Measurements from ENCODE around the gene PWWP2B.

DNA sequence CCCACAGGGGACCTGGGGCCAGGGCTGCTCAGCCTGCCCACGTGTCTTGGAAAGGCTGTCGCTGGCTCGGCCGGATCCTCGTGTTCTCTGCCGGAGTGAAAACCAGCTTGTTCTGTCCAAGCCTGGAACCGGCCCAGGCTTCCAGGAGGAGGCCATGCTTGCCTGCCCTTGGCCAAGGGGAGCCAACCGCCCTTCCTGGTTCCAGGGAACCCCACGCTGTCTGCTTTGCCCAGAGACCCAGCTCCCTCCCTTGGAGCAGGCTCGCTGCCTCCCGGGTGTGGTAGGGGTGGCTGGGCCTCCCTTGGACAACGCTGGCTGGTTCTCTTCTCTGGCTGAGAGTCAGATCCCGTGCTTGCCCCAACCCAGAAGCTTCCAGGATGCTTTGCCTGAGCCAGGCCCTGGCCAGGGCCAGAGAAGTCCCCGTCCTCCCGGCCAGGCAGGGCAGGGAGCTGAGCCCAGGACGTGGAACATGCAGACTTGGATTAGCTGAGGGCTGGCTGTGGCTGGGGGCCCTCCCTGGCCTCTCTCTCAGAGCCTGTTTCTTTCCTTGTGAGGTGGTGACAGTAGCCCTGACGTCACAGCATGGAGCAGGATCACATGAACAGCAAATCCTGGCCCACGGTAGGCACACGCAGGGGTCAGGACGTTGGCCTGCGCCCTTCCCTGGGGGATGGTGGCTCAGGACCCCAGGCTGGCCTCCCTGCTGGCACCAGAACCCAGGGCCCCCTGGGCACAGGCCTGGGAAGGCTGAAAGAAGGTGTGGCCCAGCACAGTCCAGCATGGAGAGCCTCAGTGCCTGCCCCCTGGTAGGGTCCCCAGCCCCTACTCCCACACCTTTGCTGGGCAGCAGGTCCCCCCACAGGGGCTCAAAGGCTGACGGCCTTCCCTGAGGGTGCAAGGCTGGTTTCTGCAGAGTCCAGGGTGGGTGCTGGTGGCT is 67.5 kb downstream of the PWWP2B start:
- TF ChIP-seq, protein P1, sequence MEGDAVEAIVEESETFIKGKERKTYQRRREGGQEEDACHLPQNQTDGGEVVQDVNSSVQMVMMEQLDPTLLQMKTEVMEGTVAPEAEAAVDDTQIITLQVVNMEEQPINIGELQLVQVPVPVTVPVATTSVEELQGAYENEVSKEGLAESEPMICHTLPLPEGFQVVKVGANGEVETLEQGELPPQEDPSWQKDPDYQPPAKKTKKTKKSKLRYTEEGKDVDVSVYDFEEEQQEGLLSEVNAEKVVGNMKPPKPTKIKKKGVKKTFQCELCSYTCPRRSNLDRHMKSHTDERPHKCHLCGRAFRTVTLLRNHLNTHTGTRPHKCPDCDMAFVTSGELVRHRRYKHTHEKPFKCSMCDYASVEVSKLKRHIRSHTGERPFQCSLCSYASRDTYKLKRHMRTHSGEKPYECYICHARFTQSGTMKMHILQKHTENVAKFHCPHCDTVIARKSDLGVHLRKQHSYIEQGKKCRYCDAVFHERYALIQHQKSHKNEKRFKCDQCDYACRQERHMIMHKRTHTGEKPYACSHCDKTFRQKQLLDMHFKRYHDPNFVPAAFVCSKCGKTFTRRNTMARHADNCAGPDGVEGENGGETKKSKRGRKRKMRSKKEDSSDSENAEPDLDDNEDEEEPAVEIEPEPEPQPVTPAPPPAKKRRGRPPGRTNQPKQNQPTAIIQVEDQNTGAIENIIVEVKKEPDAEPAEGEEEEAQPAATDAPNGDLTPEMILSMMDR (IDR thresholded peaks at IDR 0.05; ENCODE audit: insufficient read depth, low read depth, low read length), result no peak
- TF ChIP-seq EZH2 (IDR thresholded peaks at IDR 0.05; ENCODE audit: insufficient read depth, low read length), result no peak
